Neural progenitor cell (in vitro differentiated cells): ENCODE measurements around the gene LAMTOR5. TPM values are rescaled to one million over a fixed set of nuclear protein-coding genes. Genes with fewer than 3 reads are reported as not detected.

Experiments
- DNase-seq: peaks from one replicate; pipeline ENCODE4 v3.0.0-alpha.2; 2016; ENCODE audit warnings: low spot score
- H2AFZ ChIP-seq: fragments of 200-600 bp; sonication (generic); replicated peaks from 2 replicates; pipeline ENCODE4 v1.6.1; 2016; ENCODE audit warnings: antibody characterized with exemption
- H3F3A ChIP-seq: fragments of 200-600 bp; sonication (generic); 2 replicates; pipeline ENCODE4 v1.6.1; 2016; ENCODE audit warnings: antibody characterized with exemption, low read depth
- H3K27ac ChIP-seq: fragments of 200-600 bp; sonication (generic); 2 replicates; pipeline ENCODE4 v1.5.1; 2016; ENCODE audit warnings: mild to moderate bottlenecking
- H3K27me3 ChIP-seq: fragments of 200-600 bp; sonication (generic); 2 replicates; pipeline ENCODE4 v1.6.1; 2016; ENCODE audit warnings: mild to moderate bottlenecking, moderate library complexity
- H3K36me3 ChIP-seq: fragments of 200-600 bp; sonication (generic); 2 replicates; pipeline ENCODE4 v1.5.1; 2016
- H3K4me1 ChIP-seq: fragments of 200-600 bp; sonication (generic); 2 replicates; pipeline ENCODE4 v1.6.1; 2016; ENCODE audit warnings: mixed run types
- H3K4me2 ChIP-seq: fragments of 200-600 bp; sonication (generic); 2 replicates; pipeline ENCODE4 v1.6.1; 2016
- H3K4me3 ChIP-seq: fragments of 200-600 bp; sonication (generic); 2 replicates; pipeline ENCODE4 v1.5.1; 2016
- H3K79me2 ChIP-seq: fragments of 200-600 bp; sonication (generic); 2 replicates; pipeline ENCODE4 v1.6.1; 2016; ENCODE audit warnings: low read depth
- H3K9ac ChIP-seq: fragments of 200-600 bp; sonication (generic); 2 replicates; pipeline ENCODE4 v1.6.1; 2016
- H3K9me3 ChIP-seq: fragments of 200-600 bp; sonication (generic); 2 replicates; pipeline ENCODE4 v1.5.1; 2016; ENCODE audit warnings: low read depth
- H4K20me1 ChIP-seq: fragments of 200-600 bp; sonication (generic); 2 replicates; pipeline ENCODE4 v1.6.1; 2016; ENCODE audit warnings: low read depth
- H3K27ac Mint-ChIP-seq: 3 replicates; pipeline ENCODE4 v1.8.0; 2021; ENCODE audit warnings: mixed read lengths
- H3K27me3 Mint-ChIP-seq: 2 replicates; pipeline ENCODE4 v1.8.0; 2022; ENCODE audit warnings: low read depth, mild to moderate bottlenecking, inconsistent platforms, moderate library complexity, mixed read lengths; ENCODE audit not compliant: insufficient read depth
- H3K36me3 Mint-ChIP-seq: 3 replicates; pipeline ENCODE4 v1.8.0; 2021; ENCODE audit warnings: mixed read lengths
- H3K4me1 Mint-ChIP-seq: 3 replicates; pipeline ENCODE4 v1.8.0; 2021; ENCODE audit warnings: mixed read lengths
- H3K4me3 Mint-ChIP-seq: 3 replicates; pipeline ENCODE4 v1.8.0; 2021; ENCODE audit warnings: mild to moderate bottlenecking, moderate library complexity, mixed read lengths
- H3K9me3 Mint-ChIP-seq: 3 replicates; pipeline ENCODE4 v1.8.0; 2020; ENCODE audit warnings: mixed read lengths
- CTCF ChIP-seq: fragments of 200-600 bp; sonication (generic); IDR thresholded peaks from 2 replicates; pipeline ENCODE4 v1.5.1; 2017; ENCODE audit warnings: antibody characterized with exemption, mild to moderate bottlenecking
- EZH2 ChIP-seq: fragments of 200-600 bp; sonication (generic); IDR thresholded peaks from 2 replicates; pipeline ENCODE4 v1.6.1; 2017; ENCODE audit warnings: antibody characterized with exemption, mild to moderate bottlenecking, moderate library complexity
- EZH2phosphoT487 ChIP-seq: fragments of 200-600 bp; sonication (generic); IDR thresholded peaks from 2 replicates; pipeline ENCODE4 v1.6.1; 2017; ENCODE audit warnings: antibody characterized with exemption
- total RNA-seq: library from RNA; depleted of rRNA; stranded (reverse); fragments of >200 nt; gene quantifications from 2 replicates; pipeline ENCODE4 v1.2.3, GENCODE V29; 2015; ENCODE audit warnings: low replicate concordance

The LAMTOR5 gene
- total RNA-seq, 1 donor from 2014 or later, result 46.8 TPM

GRCh38 chr1:110424699-110425611 lies 17.5 kb upstream of the LAMTOR5 start:
- H3K27ac ChIP-seq, result no peak overlapping the region
- peak overlapping the region; percentile 74 for H3K27ac Mint-ChIP-seq
- H3K27me3 Mint-ChIP-seq, result peaks cover 2% of the 10 kb centered on the region

DNA sequence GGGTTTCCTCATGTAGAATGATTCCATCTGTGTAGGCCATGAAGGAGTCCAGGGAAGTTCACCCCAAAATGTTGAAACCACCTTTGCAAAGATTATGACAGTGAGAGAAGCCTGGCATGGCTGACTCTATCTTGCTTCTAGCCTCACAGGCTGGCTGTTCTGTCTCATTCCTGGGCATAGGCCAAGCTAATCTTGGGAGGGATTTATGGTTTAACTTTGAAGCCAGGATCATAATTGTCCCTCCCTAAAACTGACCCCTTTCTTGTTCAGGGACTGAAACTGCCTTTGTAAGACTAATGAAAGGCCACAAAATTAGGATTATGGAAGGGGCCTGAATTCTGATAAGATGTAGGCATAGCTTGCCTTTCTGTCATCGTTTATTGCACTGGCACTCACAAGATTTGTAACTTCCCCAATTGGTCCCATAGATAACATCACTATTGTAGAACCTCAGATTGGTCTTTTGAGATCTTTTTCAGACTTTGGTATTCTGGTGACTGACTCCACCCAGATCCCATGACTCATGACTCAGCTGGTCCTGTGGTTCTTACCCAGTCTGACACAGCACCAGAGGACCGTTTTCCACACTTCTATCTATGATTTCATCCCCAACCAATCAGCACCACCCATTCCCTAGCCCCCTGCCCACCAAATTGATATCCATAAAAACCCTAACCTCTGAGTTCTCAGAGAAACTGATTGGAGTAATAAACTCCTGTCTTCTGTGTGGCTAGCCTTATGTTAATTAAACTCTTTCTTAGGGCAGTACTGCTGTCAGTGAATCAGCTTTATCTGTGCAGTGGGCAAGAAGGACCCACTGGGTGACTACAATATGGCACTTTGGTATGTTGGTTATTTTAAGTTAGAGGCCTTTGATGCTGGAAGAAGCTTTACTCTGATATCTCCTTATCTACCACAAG lies 13.6 kb upstream of the LAMTOR5 start:
- no peak overlapping the region for H3K27ac Mint-ChIP-seq
- Histone ChIP-seq H4K20me1 (no peaks in the 10 kb centered on the region), H2AFZ (no peak overlapping the region), H3K4me1 (no peaks in the 10 kb centered on the region), H3K4me2 (no peak overlapping the region), H3F3A (no peaks in the 10 kb centered on the region), H3K9ac (no peak overlapping the region), H3K27ac (no peak overlapping the region), H3K36me3 (no peaks in the 10 kb centered on the region), H3K4me3 (no peak overlapping the region), H3K9me3 (no peaks in the 10 kb centered on the region), H3K27me3 (no peaks in the 10 kb centered on the region), H3K79me2 (no peaks in the 10 kb centered on the region)
- no peaks in the 10 kb centered on the region for H3K4me1 Mint-ChIP-seq
- no peak overlapping the region for H3K4me3 Mint-ChIP-seq
- TF ChIP-seq EZH2 (no peak), EZH2phosphoT487 (no peak), CTCF (no peak)
- no peak for DNase-seq
- H3K36me3 Mint-ChIP-seq, result no peaks in the 10 kb centered on the region
- no peaks in the 10 kb centered on the region for H3K27me3 Mint-ChIP-seq
- H3K9me3 Mint-ChIP-seq, result no peaks in the 10 kb centered on the region

More at GRCh38 chr1:110424699-110425611, 17.5 kb upstream of the LAMTOR5 start:
- Histone ChIP-seq H3K79me2 (no peaks in the 10 kb centered on the region), H3K4me3 (no peak overlapping the region), H2AFZ (no peak overlapping the region), H4K20me1 (no peaks in the 10 kb centered on the region), H3K9ac (no peak overlapping the region), H3K36me3 (no peaks in the 10 kb centered on the region), H3K9me3 (no peaks in the 10 kb centered on the region), H3K4me2 (no peak overlapping the region), H3F3A (no peaks in the 10 kb centered on the region), H3K27me3 (no peaks in the 10 kb centered on the region), H3K4me1 (no peaks in the 10 kb centered on the region)
- Mint-ChIP-seq H3K36me3 (no peaks in the 10 kb centered on the region), H3K4me3 (no peak overlapping the region), H3K4me1 (peaks cover under 1% of the 10 kb centered on the region), H3K9me3 (no peaks in the 10 kb centered on the region)
- TF ChIP-seq EZH2phosphoT487, result no peak
- TF ChIP-seq EZH2, result no peak
- no peak for TF ChIP-seq CTCF
- no peak for DNase-seq

DNA sequence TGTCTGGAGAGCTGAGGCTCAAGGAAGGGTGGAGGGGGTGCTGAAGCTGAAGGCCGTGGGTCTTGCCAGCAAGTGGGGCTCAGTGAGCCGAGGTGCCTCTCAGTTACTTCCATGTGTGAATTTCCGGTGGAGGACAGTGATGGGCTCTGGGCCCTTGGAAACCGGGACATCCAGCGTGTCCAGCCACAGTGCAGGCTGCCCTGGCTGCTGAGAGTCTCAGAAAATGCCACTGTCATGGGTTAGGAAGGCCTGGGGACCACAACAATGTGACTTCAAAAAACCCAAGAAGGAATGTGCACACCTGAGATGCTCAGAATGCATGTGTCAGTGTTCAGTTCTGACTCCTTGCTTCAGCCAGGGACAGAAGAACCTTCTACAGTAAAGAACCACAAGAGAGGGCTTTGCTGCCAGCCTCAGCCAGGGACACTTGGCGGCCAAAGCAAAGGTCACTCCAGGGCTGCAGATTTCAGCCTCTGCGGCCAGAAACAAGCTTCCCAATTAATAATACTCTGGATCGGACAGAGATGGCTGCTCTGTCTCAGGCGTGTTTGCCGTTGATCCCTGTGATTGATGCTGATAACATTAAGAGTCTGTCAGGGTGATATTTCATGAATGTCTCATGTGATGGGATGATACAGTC lies 12.6 kb upstream of the LAMTOR5 start:
- H3K27me3 ChIP-seq, result no peaks in the 10 kb centered on the region
- H3K4me1 Mint-ChIP-seq, result no peaks in the 10 kb centered on the region
- no peak for DNase-seq
- H3K27ac Mint-ChIP-seq, result no peak overlapping the region
- H3K4me3 ChIP-seq, result no peak overlapping the region
- no peaks in the 10 kb centered on the region for H3K36me3 ChIP-seq
- no peaks in the 10 kb centered on the region for H3K9me3 ChIP-seq
- no peak overlapping the region for H3K4me3 Mint-ChIP-seq
- H3K79me2 ChIP-seq, result no peaks in the 10 kb centered on the region
- no peaks in the 10 kb centered on the region for H4K20me1 ChIP-seq
- H3F3A ChIP-seq, result no peaks in the 10 kb centered on the region
- no peaks in the 10 kb centered on the region for H3K27me3 Mint-ChIP-seq
- no peak overlapping the region for H3K4me2 ChIP-seq
- no peak for TF ChIP-seq EZH2phosphoT487
- H2AFZ ChIP-seq, result no peak overlapping the region
- H3K4me1 ChIP-seq, result no peaks in the 10 kb centered on the region
- no peak overlapping the region for H3K9ac ChIP-seq
- no peak overlapping the region for H3K27ac ChIP-seq
- H3K36me3 Mint-ChIP-seq, result no peaks in the 10 kb centered on the region
- H3K9me3 Mint-ChIP-seq, result no peaks in the 10 kb centered on the region
